Adrenal gland (tissue), 12 donors: ENCODE results near the gene LTBP2. TPM values are rescaled to one million over a fixed set of nuclear protein-coding genes. Genes with fewer than 3 reads are reported as not detected.

Source experiments
- DNase-seq, 7 donors: peaks; one replicate each; pipeline ENCODE4 v3.0.0-alpha.2; 2019 to 2020
- H3K27ac ChIP-seq, 5 donors: fragments of 200-600 bp; sonication (generic) in 4 of 5; 1 replicate in 3 of 5; 2 replicates in 2 of 5; pipeline versions ENCODE4 v1.5.1 to v1.8.0; 2016 to 2020; ENCODE audit warnings: mild to moderate bottlenecking in 1 of 5
- H3K27me3 ChIP-seq: fragments of 200-600 bp; 2 replicates; pipeline ENCODE4 v1.8.0; 2021
- H3K36me3 ChIP-seq, 2 donors: fragments of 200-600 bp; replicated peaks in 1 of 2; 1 replicate in 1 of 2; 2 replicates in 1 of 2; pipeline versions ENCODE4 v1.5.1 to v1.8.0; 2018 to 2022
- H3K4me1 ChIP-seq, 2 donors: fragments of 200-600 bp; replicated peaks in 1 of 2; 1 replicate in 1 of 2; 2 replicates in 1 of 2; pipeline versions ENCODE4 v1.5.1 to v1.8.0; 2018 to 2021
- H3K4me3 ChIP-seq, 4 donors: fragments of 200-600 bp; sonication (generic) in 3 of 4; one replicate each; pipeline ENCODE4 v1.5.1; 2016 to 2018
- H3K9me3 ChIP-seq, 3 donors: fragments of 200-600 bp; sonication (generic) in 1 of 3; replicated peaks in 1 of 3; 1 replicate in 2 of 3; 2 replicates in 1 of 3; pipeline versions ENCODE4 v1.5.1 to v1.8.0; 2016 to 2021
- POLR2A ChIP-seq, 2 donors: fragments of 450-650 bp; IDR thresholded peaks; one replicate each; pipeline ENCODE4 v1.6.1; 2017; ENCODE audit warnings: antibody characterized with exemption in 2 of 2, mild to moderate bottlenecking in 2 of 2, moderate library complexity in 1 of 2
- WGBS, 4 donors: extraction: QIAGEN DNeasy Blood & Tissue Kit in 2 of 4; methylation state at CpG; one replicate each; pipeline versions ENCODE4 v1.1.5 to v1.1.7; 2013 to 2017; 5-methylcytosine and 5-hydroxymethylcytosine counted together
- intact Hi-C, 2 donors: fragments of 100-400 bp; cut with DNase I; formaldehyde crosslinking; loops; one replicate each; pipeline versions ENCODE4 v1.14.1 to v1.15.0; 2022 to 2023
- polyA plus RNA-seq, 3 donors: library from polyadenylated mRNA; stranded (reverse); fragments of 200-250 nt in 2 of 3; fragments of 350-450 nt in 1 of 3; fragmentation: Illumina TruSeq in 1 of 3; extraction: RNeasy Lipid Tissue Mini Kit (QIAGEN cat#74804) in 1 of 3; gene quantifications; one replicate each; pipeline ENCODE4 v1.2.3, GENCODE V29; 2013 to 2014
- total RNA-seq, 9 donors: library from RNA; depleted of rRNA in 4 of 9; stranded (reverse); fragments of >200 nt in 4 of 9; fragments of 120-200 nt in 1 of 9; fragmentation: NEBNext Ultra II Directional in 1 of 9; extraction: Animal tissue kit (Norgen Biotek cat#: 25700) in 1 of 9; gene quantifications; one replicate each; pipeline versions ENCODE4 v1.1.0 to v1.2.4, GENCODE V29; 2013 to 2023
- TF ChIP-seq, protein P1 (sequence below), 6 experiments: fragments of 450-650 bp in 4 of 6; fragments of 200-600 bp in 2 of 6; sonication (generic) in 1 of 6; IDR thresholded peaks; 1 replicate in 5 of 6; 2 replicates in 1 of 6; pipeline versions ENCODE4 v1.5.1 to v1.8.0; 2016 to 2021; ENCODE audit warnings: antibody characterized with exemption in 6 of 6, mild to moderate bottlenecking in 2 of 6, moderate library complexity in 1 of 6
- donor health status: healthy with polysubstance abuse.
- donor health status: Bipolar disorder and iron deficiency.
- donor health status: DM: yes; HTN: yes; CAD: no.
- donor health status: DM: no; HTN: no; CAD: no.
- donor health status: DM: no; HTN: no; CAD: no.
- donor health status: DM: yes; HTN: yes; CAD: no.

LTBP2 gene
- total and polyA plus RNA-seq, 12 donors, result 2.1 to 17.0 (median 6.2) TPM

- H3K9me3 ChIP-seq, result no peaks in the 10 kb centered on the region
- WGBS, 4 donors, result 95 to 100% (median 99%) methylated on average over 1 of the region's 1 CpG
- no peaks in the 10 kb centered on the region for H3K27me3 ChIP-seq
- H3K4me3 ChIP-seq, result no peak overlapping the region
- no peaks in the 10 kb centered on the region for H3K4me1 ChIP-seq
- intact Hi-C loops, result no loop called here
- no peak overlapping the region for H3K27ac ChIP-seq
- DNase-seq, result no peak
- no peaks in the 10 kb centered on the region for H3K36me3 ChIP-seq
- no peak for TF ChIP-seq POLR2A (IDR thresholded peaks at IDR 0.05)
- TF ChIP-seq, protein P1, sequence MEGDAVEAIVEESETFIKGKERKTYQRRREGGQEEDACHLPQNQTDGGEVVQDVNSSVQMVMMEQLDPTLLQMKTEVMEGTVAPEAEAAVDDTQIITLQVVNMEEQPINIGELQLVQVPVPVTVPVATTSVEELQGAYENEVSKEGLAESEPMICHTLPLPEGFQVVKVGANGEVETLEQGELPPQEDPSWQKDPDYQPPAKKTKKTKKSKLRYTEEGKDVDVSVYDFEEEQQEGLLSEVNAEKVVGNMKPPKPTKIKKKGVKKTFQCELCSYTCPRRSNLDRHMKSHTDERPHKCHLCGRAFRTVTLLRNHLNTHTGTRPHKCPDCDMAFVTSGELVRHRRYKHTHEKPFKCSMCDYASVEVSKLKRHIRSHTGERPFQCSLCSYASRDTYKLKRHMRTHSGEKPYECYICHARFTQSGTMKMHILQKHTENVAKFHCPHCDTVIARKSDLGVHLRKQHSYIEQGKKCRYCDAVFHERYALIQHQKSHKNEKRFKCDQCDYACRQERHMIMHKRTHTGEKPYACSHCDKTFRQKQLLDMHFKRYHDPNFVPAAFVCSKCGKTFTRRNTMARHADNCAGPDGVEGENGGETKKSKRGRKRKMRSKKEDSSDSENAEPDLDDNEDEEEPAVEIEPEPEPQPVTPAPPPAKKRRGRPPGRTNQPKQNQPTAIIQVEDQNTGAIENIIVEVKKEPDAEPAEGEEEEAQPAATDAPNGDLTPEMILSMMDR (IDR thresholded peaks at IDR 0.05), result no peak
These were observed 22.4 kb upstream of the LTBP2 start for GRCh38 chr14:74634481-74634880.

DNA sequence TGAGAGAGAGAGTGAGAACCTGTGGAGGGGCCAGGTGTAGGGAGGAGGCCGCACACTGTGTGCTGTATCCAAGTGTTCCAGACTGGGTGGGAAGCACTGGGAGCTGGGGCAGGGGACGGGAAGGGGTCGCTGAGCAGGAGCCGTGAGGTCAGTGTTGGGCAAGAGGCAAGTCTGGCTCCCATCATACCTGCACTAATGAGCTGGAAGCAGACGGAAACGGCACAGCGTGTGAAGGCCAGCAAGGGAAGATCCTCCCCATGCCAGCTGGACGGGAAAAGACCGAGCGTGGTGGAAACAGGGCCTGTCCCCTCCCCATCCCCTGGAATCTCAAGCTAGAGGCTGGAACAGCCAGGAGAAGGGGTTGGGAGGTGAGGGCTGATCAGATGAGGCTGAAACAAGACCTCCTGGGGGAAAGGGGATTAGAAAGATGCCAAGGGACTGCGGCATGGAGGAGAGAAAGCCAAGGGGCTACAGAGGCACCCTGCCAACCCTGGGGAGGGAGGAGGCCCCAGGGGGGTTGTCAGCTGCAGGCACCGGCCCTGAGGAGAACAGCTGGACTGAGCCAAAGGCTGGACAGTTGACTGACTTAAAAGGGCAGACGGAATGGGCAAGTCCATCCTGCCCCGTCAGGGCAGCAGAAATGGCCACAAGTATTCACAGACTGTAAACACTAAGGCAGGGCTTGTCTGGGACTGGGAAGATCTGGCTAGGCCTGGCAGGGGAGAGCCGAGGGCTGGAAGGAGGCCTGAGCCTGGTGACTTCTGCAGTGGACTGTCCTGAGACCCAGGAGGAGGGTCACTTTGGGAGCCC is 19.0 kb upstream of the LTBP2 start:
- no peaks in the 10 kb centered on the region for H3K27me3 ChIP-seq
- H3K4me3 ChIP-seq, result no peak overlapping the region
- no peak overlapping the region for H3K27ac ChIP-seq
- H3K9me3 ChIP-seq, result no peaks in the 10 kb centered on the region
- DNase-seq, result no peak
- H3K36me3 ChIP-seq, result no peaks in the 10 kb centered on the region
- intact Hi-C loops, result no loop called here
- 76 to 86% (median 82%) methylated on average over 14 to 15 of the region's 15 CpGs for WGBS, 4 donors
- H3K4me1 ChIP-seq, result no peaks in the 10 kb centered on the region
- TF ChIP-seq, protein P1 (IDR thresholded peaks at IDR 0.05), result no peak
- TF ChIP-seq POLR2A (IDR thresholded peaks at IDR 0.05), result no peak

- no peaks in the 10 kb centered on the region for H3K4me1 ChIP-seq
- no peaks in the 10 kb centered on the region for H3K27me3 ChIP-seq
- H3K36me3 ChIP-seq, result no peaks in the 10 kb centered on the region
- no peak for DNase-seq
- H3K9me3 ChIP-seq, result no peaks in the 10 kb centered on the region
- H3K4me3 ChIP-seq, result no peak overlapping the region
- 62 to 88% (median 67%) methylated on average over 4 to 5 of the region's 5 CpGs for WGBS, 4 donors
- intact Hi-C loops, result no loop called here
- TF ChIP-seq POLR2A (IDR thresholded peaks at IDR 0.05), result no peak
- TF ChIP-seq, protein P1 (IDR thresholded peaks at IDR 0.05), result no peak
- no peak overlapping the region for H3K27ac ChIP-seq
These were observed 16.4 kb upstream of the LTBP2 start for GRCh38 chr14:74628418-74628817.

- Histone ChIP-seq H3K4me3 (no peak overlapping the region), H3K27me3 (no peaks in the 10 kb centered on the region), H3K4me1 (no peaks in the 10 kb centered on the region), H3K9me3 (no peaks in the 10 kb centered on the region), H3K36me3 (no peaks in the 10 kb centered on the region), H3K27ac (no peak overlapping the region)
- TF ChIP-seq, protein P1 (IDR thresholded peaks at IDR 0.05), result no peak
- TF ChIP-seq POLR2A (IDR thresholded peaks at IDR 0.05), result no peak
- intact Hi-C loops, result no loop called here
- DNase-seq, result no peak
- 60 to 73% (median 65%) methylated on average over 8 of the region's 8 CpGs for WGBS, 4 donors
These were observed 15.0 kb upstream of the LTBP2 start for GRCh38 chr14:74627076-74627475.
